Activated T-helper 1 cell treated with anti-CD3 and anti-CD28 coated beads, Interleukin-12 subunit alpha, Interleukin-12 subunit beta, Interleukin-2, Interleukin-4 antibody, amounts not matched to agents 30 ng/mL and 10 ng/mL and 1 ng/mL, durations not matched to agents 14 hours and 24 hours and 36 hours (primary cell): ENCODE data around the gene UACA. TPM values are rescaled to one million over a fixed set of nuclear protein-coding genes. Genes with fewer than 3 reads are reported as not detected.
"Not testable (repeated sequence)": the region's sequence is repeated elsewhere in the genome, so short reads cannot be mapped to it uniquely, and the experiment has no call there.

Experiments
- DNase-seq: peaks from one replicate; pipeline ENCODE4 v3.0.0; 2021; ENCODE audit warnings: low spot score
- H3K27ac Mint-ChIP-seq: one replicate; pipeline ENCODE4 v1.8.0; 2021; ENCODE audit warnings: mild to moderate bottlenecking, mixed read lengths
- H3K27me3 Mint-ChIP-seq: one replicate; pipeline ENCODE4 v1.8.0; 2022; ENCODE audit warnings: mild to moderate bottlenecking, moderate library complexity, mixed read lengths; ENCODE audit not compliant: insufficient read depth
- H3K36me3 Mint-ChIP-seq: one replicate; pipeline ENCODE4 v1.8.0; 2021; ENCODE audit warnings: low read depth, mixed read lengths
- H3K4me1 Mint-ChIP-seq: one replicate; pipeline ENCODE4 v1.8.0; 2021; ENCODE audit warnings: low read depth, mixed read lengths
- H3K4me3 Mint-ChIP-seq: one replicate; pipeline ENCODE4 v1.8.0; 2021; ENCODE audit warnings: mild to moderate bottlenecking, moderate library complexity, mixed read lengths
- H3K9me3 Mint-ChIP-seq: one replicate; pipeline ENCODE4 v1.8.0; 2021; ENCODE audit warnings: mixed read lengths
- intact Hi-C: fragments of 100-400 bp; cut with micrococcal nuclease; formaldehyde crosslinking; loops from one replicate; pipeline ENCODE4 v1.15.1; 2024
- total RNA-seq: library from RNA; stranded (reverse); gene quantifications from 2 replicates; pipeline ENCODE4 v1.2.3, GENCODE V29; 2022

The UACA gene
- total RNA-seq, 1 donor from 2014 or later, result 0.57 TPM

DNA sequence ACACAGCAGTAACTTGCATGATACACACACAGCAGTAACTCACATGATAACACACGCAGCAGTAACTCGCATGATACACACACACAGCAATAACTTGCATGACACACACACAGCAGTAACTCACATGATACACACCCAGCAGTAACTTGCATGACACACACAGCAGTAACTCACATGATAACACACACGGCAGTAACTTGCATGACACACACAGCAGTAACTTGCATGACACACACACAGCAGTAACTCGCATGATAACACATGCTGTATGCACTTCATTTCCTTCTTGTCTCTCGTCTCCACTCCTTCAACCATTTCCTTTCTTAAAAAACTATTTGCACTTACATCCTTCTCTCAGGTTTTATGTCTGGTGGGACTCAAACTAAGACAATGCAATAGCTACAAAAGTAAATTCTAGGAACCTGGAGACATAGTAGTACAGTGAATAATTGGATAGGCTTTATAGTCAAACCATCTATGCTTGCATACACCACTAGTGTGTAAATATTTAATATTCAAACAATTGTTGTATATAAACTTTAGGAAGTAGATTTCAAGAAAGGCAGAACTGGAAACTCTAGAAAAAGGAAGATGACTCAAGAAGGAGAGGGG, 130.8 kb downstream of the UACA start:
- H3K4me3 Mint-ChIP-seq, result no peak overlapping the region
- intact Hi-C loops, result no loop called here

DNA sequence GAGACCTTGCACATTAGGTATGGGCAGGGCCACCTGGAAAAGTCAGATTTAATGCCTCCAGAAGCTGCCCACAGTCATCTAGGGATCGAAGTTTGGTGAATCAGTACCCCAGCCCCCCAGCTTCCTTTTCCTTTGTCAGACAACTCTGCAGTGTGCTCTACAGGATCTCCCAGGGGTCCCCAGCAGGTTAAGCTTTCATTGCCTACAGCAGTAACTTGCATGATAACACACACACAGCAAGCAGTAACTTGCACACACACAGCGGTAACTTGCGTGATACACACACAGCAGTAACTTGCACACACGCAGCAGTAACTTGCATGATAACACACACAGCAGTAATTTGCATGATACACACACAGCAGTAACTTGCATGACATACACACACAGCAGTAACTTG, 131.3 kb downstream of the UACA start:
- no peak overlapping the region for H3K27ac Mint-ChIP-seq
- H3K9me3 Mint-ChIP-seq, result no peaks in the 10 kb centered on the region
- no peaks in the 10 kb centered on the region for H3K4me1 Mint-ChIP-seq

More for the DNA sequence above, 130.8 kb downstream of the UACA start:
- no peak overlapping the region for H3K27ac Mint-ChIP-seq
- DNase-seq, result no peak
- H3K4me1 Mint-ChIP-seq, result no peaks in the 10 kb centered on the region
- H3K9me3 Mint-ChIP-seq, result no peaks in the 10 kb centered on the region
- H3K27me3 Mint-ChIP-seq, result peaks cover 13% of the 10 kb centered on the region
- no peaks in the 10 kb centered on the region for H3K36me3 Mint-ChIP-seq

DNA sequence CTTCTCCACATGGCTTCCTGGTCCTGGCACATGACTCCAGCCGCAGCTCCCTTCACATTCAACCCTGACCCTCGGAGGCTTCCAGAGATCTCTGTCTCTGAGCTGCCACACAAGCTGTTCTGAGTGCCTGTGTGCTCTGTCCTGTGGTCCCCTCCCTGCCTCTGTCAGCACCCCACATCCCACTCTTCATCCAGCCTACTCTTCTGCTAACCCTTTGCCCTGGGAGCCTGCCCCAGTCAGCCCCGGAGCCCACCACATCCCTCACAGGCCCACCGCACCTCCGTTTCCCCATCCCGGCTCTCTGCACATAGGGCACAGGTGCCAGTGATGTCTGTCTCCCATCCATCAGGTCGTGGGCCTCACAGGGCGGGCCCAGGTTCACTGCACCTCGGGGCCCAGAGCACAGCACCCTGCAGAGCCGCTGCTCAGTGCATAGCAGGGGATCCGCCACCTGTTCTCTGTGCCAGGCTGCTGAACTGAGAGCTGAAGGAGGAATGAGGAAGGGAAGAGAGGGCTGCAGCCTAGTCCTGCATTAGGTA, 133.6 kb downstream of the UACA start:
- H3K4me1 Mint-ChIP-seq, result no peaks in the 10 kb centered on the region
- no peaks in the 10 kb centered on the region for H3K36me3 Mint-ChIP-seq
- no peak for DNase-seq
- H3K4me3 Mint-ChIP-seq, result no peak overlapping the region
- no peaks in the 10 kb centered on the region for H3K9me3 Mint-ChIP-seq
- H3K27me3 Mint-ChIP-seq, result peaks cover 17% of the 10 kb centered on the region
- H3K27ac Mint-ChIP-seq, result no peak overlapping the region
- intact Hi-C loops, result no loop called here

More for the DNA sequence above, 131.3 kb downstream of the UACA start:
- peaks cover 14% of the 10 kb centered on the region for H3K27me3 Mint-ChIP-seq
- intact Hi-C loops, result no loop called here
- no peak for DNase-seq
- no peaks in the 10 kb centered on the region for H3K36me3 Mint-ChIP-seq
- no peak overlapping the region for H3K4me3 Mint-ChIP-seq

DNA sequence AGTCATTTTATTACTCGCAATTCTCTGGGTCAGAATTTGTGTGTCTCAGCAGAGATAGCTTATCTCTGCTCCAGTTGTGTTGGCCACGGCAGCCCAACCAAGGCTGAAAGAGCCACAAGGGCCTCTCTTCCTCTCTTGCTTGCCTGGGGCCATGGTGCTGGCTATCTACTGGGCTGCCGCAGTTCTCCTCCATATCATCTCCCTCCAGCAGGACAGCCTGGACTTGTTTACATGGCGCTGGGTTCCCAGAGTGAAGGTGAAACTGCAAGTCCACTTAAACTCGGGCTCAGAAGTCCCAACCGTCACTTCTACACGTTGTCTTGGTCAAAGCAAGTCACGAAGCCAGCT, 134.8 kb downstream of the UACA start:
- H3K27ac Mint-ChIP-seq, result no peak overlapping the region
- intact Hi-C loops, result no loop called here
- peaks cover 15% of the 10 kb centered on the region for H3K27me3 Mint-ChIP-seq

DNA sequence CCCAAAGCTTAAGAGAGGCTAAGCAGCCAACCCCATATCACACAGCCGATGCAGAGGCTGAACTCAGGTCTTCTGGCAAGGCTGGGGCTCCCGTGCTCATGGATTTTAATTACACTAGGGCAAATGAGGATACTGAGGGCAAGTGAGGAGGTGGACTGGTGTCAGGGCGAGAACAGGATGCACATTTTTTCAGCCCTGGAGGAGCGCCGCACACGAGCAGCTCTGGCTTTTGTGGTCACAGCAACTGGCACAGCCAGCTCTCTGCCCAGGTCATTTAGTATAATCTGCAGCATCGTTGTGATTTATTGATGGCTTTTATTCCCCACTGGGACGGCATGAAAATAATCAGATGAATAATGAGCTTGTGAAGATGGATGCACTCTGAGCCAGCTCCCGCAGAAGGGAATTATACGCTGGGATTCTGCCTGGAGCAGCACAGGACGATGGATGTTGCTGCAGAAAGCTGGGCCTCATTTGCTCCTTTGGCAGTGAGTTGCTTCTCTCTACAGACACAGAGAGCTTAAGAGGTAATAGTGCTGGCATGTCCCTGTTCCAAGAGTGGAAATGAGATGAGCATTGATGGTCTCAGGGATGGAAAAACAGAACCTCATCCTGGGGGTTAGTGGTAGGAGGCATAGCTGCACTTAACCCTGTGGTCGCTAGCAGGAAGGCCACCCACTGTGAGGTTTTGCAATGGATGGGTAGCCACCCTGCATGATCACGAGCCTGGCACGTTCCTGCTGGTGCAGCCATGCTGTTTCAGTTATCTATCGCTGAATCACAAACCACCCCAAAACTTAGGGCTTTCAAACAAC, 135.4 kb downstream of the UACA start:
- H3K27me3 Mint-ChIP-seq, result peaks cover 16% of the 10 kb centered on the region
- no peak overlapping the region for H3K27ac Mint-ChIP-seq
- no peak overlapping the region for H3K4me3 Mint-ChIP-seq
- DNase-seq, result no peak
- intact Hi-C loops, result no loop called here
- no peaks in the 10 kb centered on the region for H3K9me3 Mint-ChIP-seq
- H3K4me1 Mint-ChIP-seq, result no peaks in the 10 kb centered on the region
- no peaks in the 10 kb centered on the region for H3K36me3 Mint-ChIP-seq

More for the DNA sequence above, 134.8 kb downstream of the UACA start:
- H3K4me1 Mint-ChIP-seq, result no peaks in the 10 kb centered on the region
- no peak overlapping the region for H3K4me3 Mint-ChIP-seq
- DNase-seq, result no peak
- H3K36me3 Mint-ChIP-seq, result no peaks in the 10 kb centered on the region
- no peaks in the 10 kb centered on the region for H3K9me3 Mint-ChIP-seq

DNA sequence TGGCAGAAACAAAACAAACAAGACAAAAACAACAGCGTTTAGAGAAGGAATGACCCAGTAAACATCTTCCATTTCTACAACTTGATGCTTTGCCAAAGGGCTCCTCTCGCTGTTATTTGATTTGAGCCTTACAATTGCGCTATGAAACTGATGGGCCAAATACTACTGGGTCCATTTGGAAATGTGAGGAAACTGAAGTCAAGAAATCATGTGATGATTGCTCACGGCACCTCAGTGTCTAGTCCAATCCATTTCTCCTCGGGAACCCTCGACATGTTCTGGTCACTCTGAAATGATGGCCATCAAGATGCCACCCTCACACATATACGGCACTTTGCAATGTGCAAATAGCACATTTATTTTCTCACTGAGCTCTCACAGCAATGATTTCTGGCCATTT, 136.0 kb downstream of the UACA start:
- H3K27me3 Mint-ChIP-seq, result peaks cover 19% of the 10 kb centered on the region
- no peaks in the 10 kb centered on the region for H3K36me3 Mint-ChIP-seq
- DNase-seq, result no peak
- H3K4me3 Mint-ChIP-seq, result no peak overlapping the region
- H3K4me1 Mint-ChIP-seq, result no peaks in the 10 kb centered on the region
- no peak overlapping the region for H3K27ac Mint-ChIP-seq
- intact Hi-C loops, result no loop called here
- peaks cover 4% of the 10 kb centered on the region for H3K9me3 Mint-ChIP-seq

DNA sequence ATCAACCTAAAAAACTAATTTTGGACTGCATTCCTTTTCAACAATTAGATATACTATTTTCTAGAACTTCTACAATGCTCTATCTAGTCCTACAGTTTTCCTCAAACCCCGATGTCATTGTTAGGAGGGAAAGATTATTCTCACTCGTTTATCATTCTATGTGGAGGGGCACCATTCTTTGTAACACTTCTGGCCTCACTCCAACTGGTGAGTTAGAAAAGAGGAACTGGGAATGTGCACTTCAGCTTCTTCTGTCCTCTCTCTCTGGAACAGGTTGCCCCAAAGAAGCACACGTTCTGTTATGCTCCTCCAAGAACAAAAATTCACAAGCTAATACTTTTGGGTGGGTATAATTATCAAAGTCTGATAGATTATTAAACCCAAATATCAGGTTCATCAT, 137.9 kb downstream of the UACA start:
- H3K9me3 Mint-ChIP-seq, result peaks cover 13% of the 10 kb centered on the region
- no peak for DNase-seq
- H3K4me3 Mint-ChIP-seq, result no peak overlapping the region
- intact Hi-C loops, result no loop called here
- H3K36me3 Mint-ChIP-seq, result no peaks in the 10 kb centered on the region
- peaks cover 24% of the 10 kb centered on the region for H3K27me3 Mint-ChIP-seq
- H3K4me1 Mint-ChIP-seq, result no peaks in the 10 kb centered on the region
- no peak overlapping the region for H3K27ac Mint-ChIP-seq

DNA sequence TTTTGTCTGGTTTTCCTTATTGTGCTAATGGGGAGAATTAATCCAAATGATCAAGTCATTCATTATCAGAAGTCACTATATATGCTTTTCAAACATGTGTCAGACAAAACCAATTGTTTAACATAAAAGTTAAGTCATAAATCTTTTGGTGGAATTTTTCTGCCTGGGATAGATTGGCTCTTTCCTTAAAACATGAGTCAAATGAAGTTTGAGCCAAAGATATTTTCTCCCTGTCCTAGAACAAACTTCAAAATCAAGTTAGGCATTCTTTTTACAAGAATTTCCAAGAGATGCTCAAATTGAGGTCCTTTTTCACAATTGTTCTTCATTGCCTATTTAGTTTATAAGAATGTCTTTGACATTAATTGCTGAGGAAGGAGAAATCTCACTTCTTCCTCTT, 138.3 kb downstream of the UACA start:
- Mint-ChIP-seq H3K36me3 (no peaks in the 10 kb centered on the region), H3K27ac (no peak overlapping the region), H3K4me3 (no peak overlapping the region), H3K9me3 (peaks cover 13% of the 10 kb centered on the region), H3K27me3 (peaks cover 24% of the 10 kb centered on the region), H3K4me1 (no peaks in the 10 kb centered on the region)
- intact Hi-C loops, result no loop called here
- no peak for DNase-seq

DNA sequence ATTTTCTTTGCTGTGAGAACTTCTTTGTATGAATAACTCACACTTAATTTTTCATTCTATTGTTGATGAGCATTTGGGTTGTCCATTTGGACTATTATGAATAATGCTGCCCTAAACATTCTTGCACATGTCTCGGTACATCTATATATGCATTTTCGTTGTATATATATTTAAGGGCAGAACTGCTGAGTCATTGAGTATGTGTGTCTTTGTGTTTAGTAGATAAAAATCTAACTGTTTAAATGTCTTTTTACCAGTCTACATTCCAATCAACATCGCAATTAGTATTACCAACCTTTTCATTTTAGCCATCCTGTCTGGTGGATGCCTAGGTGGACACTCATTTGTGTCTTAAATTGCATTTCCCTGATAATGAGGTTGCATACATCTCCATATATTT, 144.4 kb downstream of the UACA start:
- H3K9me3 Mint-ChIP-seq, result peaks cover 13% of the 10 kb centered on the region

DNA sequence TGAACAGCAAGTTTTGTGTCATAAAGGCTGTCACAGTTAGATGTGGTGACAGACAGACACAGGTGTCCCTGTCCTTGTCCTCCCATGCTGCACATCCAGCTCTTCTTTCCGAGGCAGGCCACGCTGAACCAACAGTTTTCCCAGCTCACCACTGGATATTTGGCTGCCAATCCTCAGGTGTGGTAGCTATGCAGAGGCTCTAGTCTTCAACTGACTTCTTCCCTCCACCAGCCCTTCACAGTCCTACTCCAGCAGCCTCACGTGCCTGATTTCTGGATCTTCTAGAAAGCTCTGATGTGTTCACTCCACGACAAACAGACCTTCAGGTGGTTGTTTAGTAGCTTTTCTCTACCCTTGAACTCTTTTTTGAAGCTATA, 145.5 kb downstream of the UACA start:
- no peaks in the 10 kb centered on the region for H3K36me3 Mint-ChIP-seq

More for the DNA sequence above, 144.4 kb downstream of the UACA start:
- no peak for DNase-seq
- no peaks in the 10 kb centered on the region for H3K36me3 Mint-ChIP-seq
- no peaks in the 10 kb centered on the region for H3K4me1 Mint-ChIP-seq
- H3K4me3 Mint-ChIP-seq, result no peak overlapping the region
- intact Hi-C loops, result no loop called here
- H3K27ac Mint-ChIP-seq, result no peak overlapping the region
- H3K27me3 Mint-ChIP-seq, result peaks cover 32% of the 10 kb centered on the region

DNA sequence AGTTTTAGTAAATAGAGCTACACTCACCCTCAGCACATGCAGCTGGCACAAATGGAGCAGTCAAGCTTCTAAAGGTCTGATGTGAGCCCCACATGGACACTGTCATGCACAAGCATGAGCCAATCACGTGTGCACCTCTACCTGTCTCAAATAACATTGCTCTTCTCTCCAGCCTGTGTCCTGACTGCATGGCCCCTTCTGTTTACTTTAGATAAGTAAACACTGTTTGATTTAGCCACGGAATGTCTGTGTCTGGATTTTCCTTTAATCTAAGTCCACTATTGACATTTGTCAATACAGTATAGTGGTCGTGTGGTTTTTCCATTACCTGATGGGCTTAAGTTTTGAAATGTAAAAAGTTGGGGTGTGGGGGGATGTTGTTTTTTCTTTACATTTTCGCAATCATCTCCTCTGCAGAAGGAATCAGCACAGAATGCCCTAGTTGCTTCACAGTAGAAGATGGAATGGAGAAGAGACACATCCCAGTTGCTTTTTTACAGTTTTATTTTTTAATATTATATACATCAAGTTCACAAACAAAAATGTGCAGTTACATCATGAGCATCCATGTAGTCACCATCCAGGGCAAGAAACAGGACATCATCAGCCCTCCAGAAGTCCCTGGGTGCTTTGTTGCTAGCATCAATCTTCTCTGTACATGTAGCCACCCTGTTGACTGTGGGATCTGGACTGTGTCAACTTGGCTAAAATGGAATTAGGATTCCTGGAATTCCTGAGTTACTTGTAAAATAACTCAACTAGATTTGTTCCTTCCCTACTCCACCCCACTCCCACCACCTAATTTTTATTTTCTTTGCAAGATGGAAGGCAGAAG, 146.1 kb downstream of the UACA start:
- Mint-ChIP-seq H3K36me3 (no peaks in the 10 kb centered on the region), H3K27ac (no peak overlapping the region), H3K27me3 (peaks cover 26% of the 10 kb centered on the region), H3K9me3 (peaks cover 9% of the 10 kb centered on the region), H3K4me3 (no peak overlapping the region), H3K4me1 (no peaks in the 10 kb centered on the region)
- intact Hi-C loops, result no loop called here
- no peak for DNase-seq

More for the DNA sequence above, 145.5 kb downstream of the UACA start:
- Mint-ChIP-seq H3K27me3 (peaks cover 29% of the 10 kb centered on the region), H3K4me1 (no peaks in the 10 kb centered on the region), H3K4me3 (no peak overlapping the region), H3K9me3 (peaks cover 13% of the 10 kb centered on the region), H3K27ac (no peak overlapping the region)
- intact Hi-C loops, result no loop called here
- no peak for DNase-seq

DNA sequence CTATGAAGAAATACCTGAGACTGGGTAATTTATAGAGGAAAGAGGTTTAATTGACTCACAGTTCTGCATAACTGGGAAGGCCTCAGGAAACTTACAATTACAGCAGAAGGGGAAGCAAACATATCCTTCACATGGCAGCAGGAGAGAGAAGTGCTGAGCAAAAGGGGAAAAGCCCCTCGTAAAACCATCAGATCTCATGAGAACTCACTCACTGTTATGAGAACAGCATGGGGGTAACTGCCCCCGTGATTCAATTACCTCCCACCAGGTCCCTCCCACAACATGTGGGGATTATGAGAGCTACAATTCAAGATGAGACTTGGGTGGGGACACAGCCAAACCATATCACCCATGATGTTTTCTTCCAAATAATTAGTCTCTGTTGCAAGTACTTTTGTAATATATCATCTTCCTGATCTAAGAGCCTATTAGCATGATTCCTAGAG, 147.0 kb downstream of the UACA start:
- H3K9me3 Mint-ChIP-seq, DNase-seq, H3K27ac Mint-ChIP-seq, H3K4me1 Mint-ChIP-seq, intact Hi-C loops, H3K4me3 Mint-ChIP-seq, H3K36me3 Mint-ChIP-seq: not testable (repeated sequence)
- H3K27me3 Mint-ChIP-seq, result peaks cover 26% of the 10 kb centered on the region
